HEK293 (cell line): Measurements from ENCODE around the gene TBC1D30.

Experiments used
- CTCF ChIA-PET: fragments of 350-600 bp; formaldehyde crosslinking; extraction: SDS; loops from one replicate; lab custom pipeline; 2021; ENCODE audit warnings: antibody characterized with exemption; lab: Yijun Ruan, JAX
- POLR2A ChIA-PET: fragments of 300-600 bp; formaldehyde crosslinking; extraction: SDS; loops from one replicate; lab custom pipeline; 2020; ENCODE audit warnings: antibody characterized with exemption, inconsistent platforms; lab: Yijun Ruan, JAX
- H3K27ac ChIP-seq: fragments of 200-500 bp; sonication (Bioruptor generic); 2 replicates; pipeline ENCODE4 v1.5.1; 2014; ENCODE audit warnings: low read depth, low read length, control low read depth, inconsistent platforms; ENCODE audit errors: extremely low read depth
- H3K36me3 ChIP-seq, 2 experiments: fragments of 200-500 bp in 1 of 2; sonication (Bioruptor generic) in 1 of 2; 1 replicate in 1 of 2; 2 replicates in 1 of 2; pipeline ENCODE4 v1.5.1; 2014 to 2017; ENCODE audit warnings: inconsistent platforms in 2 of 2, low read length in 2 of 2; ENCODE audit not compliant: control insufficient read depth in 2 of 2, insufficient read depth in 1 of 2
- H3K4me1 ChIP-seq: fragments of 200-500 bp; sonication (Bioruptor generic); 2 replicates; pipeline ENCODE4 v1.5.1; 2014; ENCODE audit warnings: mild to moderate bottlenecking, low read length, inconsistent platforms; ENCODE audit not compliant: control insufficient read depth, insufficient read depth
- H3K4me3 ChIP-seq: 2 replicates; pipeline ENCODE4 v1.5.1; 2011; ENCODE audit warnings: low read depth, mild to moderate bottlenecking, control low read depth, low read length, moderate library complexity
- H3K9me3 ChIP-seq: fragments of 200-500 bp; sonication (Bioruptor generic); 2 replicates; pipeline ENCODE4 v1.5.1; 2014; ENCODE audit warnings: low read depth, low read length, inconsistent platforms; ENCODE audit not compliant: control insufficient read depth, insufficient read depth
- BCL6B ChIP-seq: fragments of 450-650 bp; formaldehyde crosslinking; IDR thresholded peaks from 2 replicates; pipeline ENCODE4 v1.5.1; 2017; ENCODE audit warnings: missing biosample characterization, missing genetic modification characterization
- EGR2 ChIP-seq: fragments of 450-650 bp; formaldehyde crosslinking; IDR thresholded peaks from 2 replicates; pipeline ENCODE4 v1.5.1; 2016; ENCODE audit warnings: low read depth, missing biosample characterization, missing genetic modification characterization
- GLIS1 ChIP-seq: fragments of 450-650 bp; formaldehyde crosslinking; IDR thresholded peaks from 2 replicates; pipeline ENCODE4 v1.5.1; 2016; ENCODE audit warnings: missing biosample characterization, missing genetic modification characterization
- HIC1 ChIP-seq: fragments of 450-650 bp; formaldehyde crosslinking; IDR thresholded peaks from 2 replicates; pipeline ENCODE4 v1.5.1; 2016; ENCODE audit warnings: missing biosample characterization, missing genetic modification characterization
- MZF1 ChIP-seq: fragments of 450-650 bp; formaldehyde crosslinking; IDR thresholded peaks from 2 replicates; pipeline ENCODE4 v1.5.1; 2017; ENCODE audit warnings: missing biosample characterization, missing genetic modification characterization, borderline replicate concordance
- OSR2 ChIP-seq: fragments of 450-650 bp; formaldehyde crosslinking; IDR thresholded peaks from 2 replicates; pipeline ENCODE4 v1.5.1; 2016; ENCODE audit warnings: missing biosample characterization, missing genetic modification characterization
- PATZ1 ChIP-seq: fragments of 450-650 bp; formaldehyde crosslinking; IDR thresholded peaks from 2 replicates; pipeline ENCODE4 v1.5.1; 2016; ENCODE audit warnings: missing biosample characterization, missing genetic modification characterization
- SALL2 ChIP-seq: fragments of 450-650 bp; formaldehyde crosslinking; IDR thresholded peaks from 2 replicates; pipeline ENCODE4 v1.5.0; 2017; ENCODE audit warnings: missing biosample characterization, mild to moderate bottlenecking, missing genetic modification characterization, borderline replicate concordance
- SP3 ChIP-seq: fragments of 450-650 bp; formaldehyde crosslinking; IDR thresholded peaks from 2 replicates; pipeline ENCODE4 v1.5.1; 2016; ENCODE audit warnings: missing biosample characterization, missing genetic modification characterization
- YY2 ChIP-seq: fragments of 450-650 bp; formaldehyde crosslinking; IDR thresholded peaks from 2 replicates; pipeline ENCODE4 v1.5.1; 2016; ENCODE audit warnings: missing biosample characterization, missing genetic modification characterization
- ZBTB17 ChIP-seq: fragments of 450-650 bp; formaldehyde crosslinking; IDR thresholded peaks from 2 replicates; pipeline ENCODE4 v1.5.1; 2016; ENCODE audit warnings: missing biosample characterization, missing genetic modification characterization
- ZBTB48 ChIP-seq: fragments of 450-650 bp; formaldehyde crosslinking; IDR thresholded peaks from 2 replicates; pipeline ENCODE4 v1.5.1; 2016; ENCODE audit warnings: missing biosample characterization, missing genetic modification characterization
- ZBTB8A ChIP-seq: fragments of 450-650 bp; formaldehyde crosslinking; IDR thresholded peaks from 2 replicates; pipeline ENCODE4 v1.5.1; 2016; ENCODE audit warnings: missing biosample characterization, missing genetic modification characterization
- ZEB2 ChIP-seq: fragments of 450-650 bp; formaldehyde crosslinking; IDR thresholded peaks from 2 replicates; pipeline ENCODE4 v1.5.1; 2016; ENCODE audit warnings: missing biosample characterization, missing genetic modification characterization
- ZIC2 ChIP-seq: fragments of 450-650 bp; formaldehyde crosslinking; IDR thresholded peaks from 2 replicates; pipeline ENCODE4 v1.5.1; 2016; ENCODE audit warnings: missing biosample characterization, missing genetic modification characterization
- ZNF398 ChIP-seq: fragments of 450-650 bp; formaldehyde crosslinking; IDR thresholded peaks from 2 replicates; pipeline ENCODE4 v1.5.1; 2017; ENCODE audit warnings: missing biosample characterization, missing genetic modification characterization
- ZNF600 ChIP-seq: fragments of 450-650 bp; formaldehyde crosslinking; IDR thresholded peaks from 2 replicates; pipeline ENCODE4 v1.5.1; 2016; ENCODE audit warnings: missing biosample characterization, missing genetic modification characterization
- ZNF626 ChIP-seq: fragments of 450-650 bp; sonication (Bioruptor Pico); formaldehyde crosslinking; IDR thresholded peaks from 2 replicates; pipeline ENCODE4 v1.5.1; 2018; ENCODE audit warnings: missing biosample characterization, missing genetic modification characterization, inconsistent platforms
- ZNF677 ChIP-seq: fragments of 450-650 bp; IDR thresholded peaks from 2 replicates; pipeline ENCODE4 v1.5.0; 2018; ENCODE audit warnings: missing biosample characterization, mild to moderate bottlenecking, missing genetic modification characterization, moderate library complexity
- ZNF76 ChIP-seq: fragments of 450-650 bp; formaldehyde crosslinking; IDR thresholded peaks from 2 replicates; pipeline ENCODE4; 2016; ENCODE audit warnings: low read depth, missing biosample characterization, missing genetic modification characterization, borderline replicate concordance
- ZSCAN30 ChIP-seq: fragments of 450-650 bp; IDR thresholded peaks from 2 replicates; pipeline ENCODE4 v1.5.1; 2018; ENCODE audit warnings: missing biosample characterization, mild to moderate bottlenecking, missing genetic modification characterization, moderate library complexity
- TF ChIP-seq, protein P1 (sequence below): fragments of 450-650 bp; formaldehyde crosslinking; IDR thresholded peaks from 2 replicates; pipeline ENCODE4 v1.5.1; 2016; ENCODE audit warnings: missing biosample characterization, missing genetic modification characterization
- TF ChIP-seq, protein P2 (sequence below): fragments of 450-650 bp; formaldehyde crosslinking; IDR thresholded peaks from 2 replicates; pipeline ENCODE4 v1.5.1; 2016; ENCODE audit warnings: missing biosample characterization, missing genetic modification characterization

TBC1D30 gene

DNA sequence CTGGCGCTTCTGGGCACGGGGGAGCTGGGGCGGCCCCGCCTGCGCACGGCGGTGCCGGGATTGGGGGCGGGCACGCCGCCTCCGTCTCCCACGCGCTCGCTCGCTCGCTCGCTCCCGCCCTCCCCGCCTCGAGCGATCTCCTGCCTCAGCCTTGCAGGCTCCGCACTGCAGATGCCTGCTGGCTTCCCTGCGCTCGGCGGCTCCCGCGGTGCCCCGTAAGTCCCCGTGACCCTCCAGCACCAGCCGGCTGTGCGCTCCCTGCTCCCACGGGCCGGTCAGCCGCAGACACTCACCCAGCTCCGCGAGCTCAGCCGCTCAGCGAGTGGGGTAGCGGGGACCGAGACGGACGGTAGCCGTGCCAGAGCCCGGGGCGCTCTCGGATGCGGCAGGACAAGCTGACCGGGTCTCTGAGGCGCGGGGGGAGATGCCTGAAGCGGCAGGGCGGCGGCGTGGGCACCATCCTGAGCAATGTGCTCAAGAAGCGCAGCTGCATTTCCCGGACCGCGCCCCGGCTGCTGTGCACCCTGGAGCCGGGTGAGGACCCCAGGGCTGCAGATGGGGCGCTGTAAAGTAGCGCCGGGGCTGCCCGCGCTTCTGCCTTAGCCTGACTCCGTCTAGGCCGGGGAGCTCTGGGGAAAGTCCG, at the start of gene TBC1D30:
Gene TBC1D30 (plus strand): TSS at position 148 of the 643 bp plus-strand sequence. CDS start 233 bp downstream, at position 381.
- peak within 1 kb of the TSS; percentile 42 for H3K4me3 ChIP-seq
- ChIA-PET CTCF (no interaction called here), POLR2A (no interaction called here)
- peaks cover 14% of the 10 kb centered on the region for H3K4me1 ChIP-seq
- H3K9me3 ChIP-seq, result no peaks in the 10 kb centered on the region; the same call in 1 of the 2 replicates
- H3K27ac ChIP-seq, result no peak within 1 kb of the TSS
- H3K36me3 ChIP-seq, result no peaks in the 10 kb centered on the region
- TF ChIP-seq HIC1, result peak; percentile 70; the same call in 1 of the 2 replicates
- TF ChIP-seq ZNF600, result peak; percentile 96
- TF ChIP-seq ZNF398 (tag by site-specific recombination), result peak; percentile 93
- TF ChIP-seq OSR2 (tag by site-specific recombination), result 0 out of 2 replicates have a peak, but pooled peaks have one; percentile 18
- TF ChIP-seq SP3, result peak; percentile 57
- TF ChIP-seq, protein P1, sequence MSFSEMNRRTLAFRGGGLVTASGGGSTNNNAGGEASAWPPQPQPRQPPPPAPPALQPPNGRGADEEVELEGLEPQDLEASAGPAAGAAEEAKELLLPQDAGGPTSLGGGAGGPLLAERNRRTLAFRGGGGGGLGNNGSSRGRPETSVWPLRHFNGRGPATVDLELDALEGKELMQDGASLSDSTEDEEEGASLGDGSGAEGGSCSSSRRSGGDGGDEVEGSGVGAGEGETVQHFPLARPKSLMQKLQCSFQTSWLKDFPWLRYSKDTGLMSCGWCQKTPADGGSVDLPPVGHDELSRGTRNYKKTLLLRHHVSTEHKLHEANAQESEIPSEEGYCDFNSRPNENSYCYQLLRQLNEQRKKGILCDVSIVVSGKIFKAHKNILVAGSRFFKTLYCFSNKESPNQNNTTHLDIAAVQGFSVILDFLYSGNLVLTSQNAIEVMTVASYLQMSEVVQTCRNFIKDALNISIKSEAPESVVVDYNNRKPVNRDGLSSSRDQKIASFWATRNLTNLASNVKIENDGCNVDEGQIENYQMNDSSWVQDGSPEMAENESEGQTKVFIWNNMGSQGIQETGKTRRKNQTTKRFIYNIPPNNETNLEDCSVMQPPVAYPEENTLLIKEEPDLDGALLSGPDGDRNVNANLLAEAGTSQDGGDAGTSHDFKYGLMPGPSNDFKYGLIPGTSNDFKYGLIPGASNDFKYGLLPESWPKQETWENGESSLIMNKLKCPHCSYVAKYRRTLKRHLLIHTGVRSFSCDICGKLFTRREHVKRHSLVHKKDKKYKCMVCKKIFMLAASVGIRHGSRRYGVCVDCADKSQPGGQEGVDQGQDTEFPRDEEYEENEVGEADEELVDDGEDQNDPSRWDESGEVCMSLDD (tag by site-specific recombination), result peak; percentile 24; the same call in 1 of the 2 replicates
- TF ChIP-seq YY2 (tag by site-specific recombination), result no peak
- peak; percentile 29; the same call in 1 of the 2 replicates for TF ChIP-seq MZF1 (tag by site-specific recombination)
- TF ChIP-seq EGR2 (tag by site-specific recombination), result peak; percentile 93
- no peak for TF ChIP-seq ZNF677 (tag by site-specific recombination)
- peak; percentile 61 for TF ChIP-seq PATZ1 (tag by site-specific recombination)
- TF ChIP-seq ZEB2 (tag by site-specific recombination), result 0 out of 2 replicates have a peak, but pooled peaks have one; percentile 56
- peak; percentile 96 for TF ChIP-seq ZBTB17 (tag by site-specific recombination)
- TF ChIP-seq ZNF626, result no peak
- TF ChIP-seq ZIC2, result peak; percentile 73
- peak; percentile 55; the same call in 1 of the 2 replicates for TF ChIP-seq GLIS1
- TF ChIP-seq ZBTB8A (tag by site-specific recombination), result peak; percentile 77; the same call in 1 of the 2 replicates
- TF ChIP-seq ZNF76 (tag by site-specific recombination), result peak; percentile 91
- peak; percentile 66 for TF ChIP-seq ZSCAN30 (tag by site-specific recombination)
- no peak for TF ChIP-seq BCL6B (tag by site-specific recombination)
- TF ChIP-seq, protein P2, sequence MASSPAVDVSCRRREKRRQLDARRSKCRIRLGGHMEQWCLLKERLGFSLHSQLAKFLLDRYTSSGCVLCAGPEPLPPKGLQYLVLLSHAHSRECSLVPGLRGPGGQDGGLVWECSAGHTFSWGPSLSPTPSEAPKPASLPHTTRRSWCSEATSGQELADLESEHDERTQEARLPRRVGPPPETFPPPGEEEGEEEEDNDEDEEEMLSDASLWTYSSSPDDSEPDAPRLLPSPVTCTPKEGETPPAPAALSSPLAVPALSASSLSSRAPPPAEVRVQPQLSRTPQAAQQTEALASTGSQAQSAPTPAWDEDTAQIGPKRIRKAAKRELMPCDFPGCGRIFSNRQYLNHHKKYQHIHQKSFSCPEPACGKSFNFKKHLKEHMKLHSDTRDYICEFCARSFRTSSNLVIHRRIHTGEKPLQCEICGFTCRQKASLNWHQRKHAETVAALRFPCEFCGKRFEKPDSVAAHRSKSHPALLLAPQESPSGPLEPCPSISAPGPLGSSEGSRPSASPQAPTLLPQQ (tag by site-specific recombination), result peak; percentile 53; the same call in 1 of the 2 replicates
- 0 out of 2 replicates have a peak, but pooled peaks have one; percentile 60 for TF ChIP-seq ZBTB48 (tag by site-specific recombination)
- no peak for TF ChIP-seq SALL2 (tag by site-specific recombination)
